Prostate gland (tissue), 2 donors: ENCODE measurements around the gene PKMYT1.

Experiments used
- CTCF ChIP-seq, 4 experiments: fragments of 200-600 bp in 2 of 4; fragments of 450-650 bp in 2 of 4; sonication (generic) in 2 of 4; IDR thresholded peaks; 1 replicate in 3 of 4; 2 replicates in 1 of 4; pipeline ENCODE4 v1.5.1; 2016 to 2019; ENCODE audit warnings: antibody characterized with exemption in 4 of 4, mild to moderate bottlenecking in 2 of 4, moderate library complexity in 2 of 4
- POLR2A ChIP-seq: fragments of 450-650 bp; IDR thresholded peaks from one replicate; pipeline ENCODE4 v1.6.1; 2016; ENCODE audit warnings: antibody characterized with exemption, mild to moderate bottlenecking
- POLR2AphosphoS5 ChIP-seq: sonication (generic); formaldehyde crosslinking; IDR thresholded peaks from one replicate; pipeline ENCODE4 v1.6.1; 2017; ENCODE audit warnings: antibody characterized with exemption

GRCh38 chr16:2953706-2954627 is 26.3 kb downstream of the PKMYT1 start:
- no peak for TF ChIP-seq CTCF (IDR thresholded peaks at IDR 0.05)
- no peak for TF ChIP-seq POLR2A
- no peak for TF ChIP-seq POLR2AphosphoS5
